RPMI8226 (cell line): ENCODE measurements around the gene LRP1-AS.

Experiments
- DNase-seq: peaks from one replicate; pipeline ENCODE4 v3.0.0-alpha.2; 2015

LRP1-AS gene

DNA sequence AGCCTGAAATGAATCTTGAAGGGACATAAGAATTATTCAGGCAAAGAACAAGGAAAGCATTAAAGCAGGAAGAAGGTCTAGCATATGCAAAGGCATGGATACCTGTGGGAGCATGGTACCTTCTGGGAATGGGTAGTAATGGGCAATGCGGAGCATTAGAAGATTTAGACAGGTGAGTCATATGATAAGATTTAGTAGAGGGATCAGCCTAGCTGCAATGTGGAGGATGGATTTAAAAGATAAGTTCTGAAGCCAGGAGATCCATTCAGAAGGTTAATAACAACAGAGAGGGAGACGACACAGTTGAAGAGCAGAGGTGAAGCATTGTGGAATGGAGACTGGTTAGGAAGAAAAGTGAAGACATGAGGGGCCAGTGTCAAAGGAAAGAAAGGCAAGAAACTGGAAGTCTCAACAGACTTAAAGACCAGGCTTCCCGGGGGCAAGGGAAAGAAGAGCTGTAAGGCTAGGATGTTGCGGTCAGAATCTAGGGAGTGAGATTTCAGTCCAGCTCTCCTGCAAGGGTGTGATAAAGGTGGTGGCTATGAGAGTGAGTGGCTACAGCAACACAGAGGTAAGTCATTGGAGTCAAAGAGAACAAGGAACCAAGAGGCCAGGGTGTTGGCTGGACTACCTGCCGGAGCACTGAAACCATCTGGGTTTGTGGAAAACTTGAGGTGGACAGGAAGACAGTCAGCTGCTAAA, 30.7 kb downstream of the LRP1-AS start:
- no peak for DNase-seq

DNA sequence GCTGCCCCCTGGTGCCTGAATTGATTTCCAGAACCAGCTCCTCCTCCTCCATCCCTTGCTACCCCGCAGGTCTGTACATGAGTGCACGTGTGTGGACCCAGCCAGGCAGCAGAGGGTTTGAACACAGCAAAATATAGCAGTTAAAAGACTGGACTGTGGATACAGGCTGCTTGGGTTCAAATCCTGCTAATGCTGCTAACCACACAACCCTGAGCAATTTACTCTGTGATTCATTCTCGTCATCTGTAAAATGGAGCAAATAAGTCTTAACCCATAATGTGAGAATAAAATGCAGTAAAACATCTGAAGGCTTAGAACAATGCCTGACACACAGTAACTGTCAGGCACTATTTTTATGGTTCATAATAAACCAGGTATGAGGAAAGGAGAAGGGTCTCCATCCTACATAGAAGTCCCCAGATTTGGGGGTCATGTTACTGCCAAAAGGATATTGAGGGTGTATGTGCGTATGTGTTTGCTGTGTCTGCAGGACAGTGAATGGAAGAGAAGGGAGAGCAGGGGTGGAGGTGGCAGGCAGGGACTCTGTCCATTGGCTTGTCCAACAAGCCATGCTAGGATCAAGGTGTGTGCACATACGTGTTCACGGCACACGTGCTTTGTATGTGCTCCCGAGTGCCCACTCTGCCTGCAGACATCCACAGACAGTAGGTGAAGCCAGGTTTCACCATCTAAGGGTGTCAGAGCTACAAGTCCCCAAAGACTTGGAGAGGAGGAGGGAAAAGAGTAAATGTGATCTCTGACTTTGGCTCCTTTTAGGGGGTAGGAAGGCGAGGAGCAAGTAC, 34.7 kb downstream of the LRP1-AS start:
- no peak for DNase-seq

DNA sequence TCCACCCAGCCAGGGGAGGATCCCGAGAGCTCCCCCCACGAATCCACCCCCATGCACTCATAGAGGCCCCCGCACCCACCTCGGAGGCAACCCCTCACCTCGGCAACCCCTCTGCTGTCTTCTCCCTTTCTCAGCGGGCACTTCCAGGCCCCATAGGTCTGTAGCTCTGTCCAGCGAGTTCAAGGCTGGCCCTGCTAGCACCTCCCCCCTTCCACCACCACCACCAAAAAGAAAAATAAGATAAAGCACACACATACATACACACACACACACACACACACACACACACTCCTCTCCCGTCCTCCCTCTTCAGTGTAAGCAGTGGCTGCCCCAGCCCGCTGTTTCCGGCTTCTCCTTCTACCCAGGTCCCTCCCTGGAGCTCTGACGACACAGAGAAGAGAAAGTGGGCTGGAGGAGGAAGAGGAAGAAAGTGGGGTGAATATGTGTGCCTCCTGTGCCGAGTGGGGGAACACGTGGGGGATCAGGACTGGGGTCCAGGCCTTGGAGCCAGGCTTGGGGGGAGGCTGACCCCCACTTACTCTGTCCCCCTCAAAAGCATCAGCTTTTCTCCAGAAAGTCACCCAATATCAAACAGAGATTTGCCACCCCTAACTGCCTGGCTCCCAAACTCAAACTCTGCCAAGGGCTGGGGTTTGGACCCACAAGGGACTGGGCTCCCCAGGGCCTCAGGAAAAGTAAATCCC, 36.2 kb downstream of the LRP1-AS start, which contains the start of gene STAT6:
TSS of gene STAT6 (minus strand) at position 332 of the 704 bp plus-strand sequence. CDS start 3,084 bp downstream, outside the sequence.
- DNase-seq, result peak; percentile 91

DNA sequence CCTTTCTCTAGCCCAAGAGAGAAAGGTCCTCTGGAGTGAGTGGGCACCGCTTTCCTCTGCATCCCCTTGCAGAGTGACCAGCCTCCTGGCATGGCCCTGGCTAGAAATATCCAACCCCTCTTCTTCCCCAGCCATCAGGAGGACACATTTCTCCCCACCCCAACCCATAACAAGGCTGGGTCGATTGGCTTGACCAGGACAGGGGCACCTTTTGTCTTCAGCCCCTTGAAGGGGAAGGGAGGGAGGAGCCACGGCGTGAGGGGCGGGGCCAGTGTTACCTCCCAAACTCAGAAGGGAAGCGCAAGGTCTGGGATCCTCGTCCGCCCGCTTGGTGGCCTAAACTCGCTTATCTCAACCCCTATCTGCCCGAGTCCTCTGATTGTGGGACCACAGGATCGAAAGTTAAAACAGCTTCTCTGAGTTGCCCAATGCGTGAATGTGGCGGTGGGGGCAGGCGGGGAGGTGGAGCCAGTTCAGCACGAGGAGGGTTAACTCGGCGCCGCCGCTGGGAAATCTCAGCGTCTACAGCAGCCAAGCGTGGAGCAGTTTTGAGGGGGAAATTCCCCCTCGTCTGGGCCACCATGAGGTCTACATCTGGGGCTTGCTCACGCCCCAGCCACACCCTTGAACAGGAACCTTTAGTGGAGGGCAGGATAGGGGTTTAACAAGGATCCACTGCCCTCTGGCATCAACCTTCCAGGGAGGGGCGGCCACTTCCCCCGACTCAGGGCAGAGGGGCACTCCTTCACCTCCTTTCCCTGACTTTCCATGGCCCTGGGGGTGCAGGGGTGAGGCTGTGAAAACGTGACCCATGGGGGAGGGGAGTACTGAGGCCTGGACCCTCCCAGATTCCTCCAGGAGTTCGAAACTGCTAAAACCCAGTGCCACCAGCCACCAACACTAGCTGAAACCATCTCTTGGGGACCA, 37.1 kb downstream of the LRP1-AS start:
- peak; percentile 70 for DNase-seq

DNA sequence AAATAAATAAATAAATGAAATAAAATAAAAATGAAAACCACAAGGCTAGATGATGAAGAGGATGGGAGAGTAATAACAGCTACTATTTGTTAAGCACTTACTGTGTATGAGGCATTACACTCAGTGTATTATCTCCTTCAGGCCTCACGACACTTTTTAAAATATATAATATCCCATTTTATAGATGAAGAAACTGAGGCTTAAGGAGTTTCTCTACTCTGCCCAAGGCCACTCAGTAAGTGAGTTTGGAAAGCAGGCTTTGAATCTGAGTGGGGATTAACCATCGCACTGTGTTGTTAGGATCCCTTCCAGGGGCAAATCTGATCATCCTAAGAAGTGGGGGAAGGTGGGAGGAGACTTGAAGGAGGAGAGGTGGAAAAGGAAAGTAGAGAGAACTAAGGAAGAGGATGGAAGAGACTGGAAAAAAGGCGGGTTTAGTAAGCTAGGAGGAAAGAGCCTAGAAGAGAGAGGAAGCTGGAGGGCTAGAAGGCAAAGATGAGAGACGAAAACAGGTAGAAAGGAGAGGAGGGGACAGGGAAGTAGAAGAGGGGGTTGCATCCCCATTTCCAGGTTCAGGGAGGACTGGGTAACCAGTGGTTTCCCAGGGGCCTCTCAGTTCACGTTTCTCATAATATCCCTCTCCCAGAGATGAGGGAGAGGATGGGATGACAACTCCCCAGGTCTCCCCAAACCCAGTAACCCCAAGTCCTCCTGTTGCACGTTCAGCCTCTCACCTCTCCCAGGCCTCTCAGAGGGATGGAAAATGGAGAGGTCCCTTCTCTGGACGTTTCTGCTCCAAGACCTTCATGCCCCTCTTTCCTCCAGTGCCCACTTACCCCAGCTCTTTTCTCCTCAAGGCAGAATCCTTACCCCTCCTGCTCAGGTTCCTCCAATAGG, 38.0 kb downstream of the LRP1-AS start:
- no peak for DNase-seq

DNA sequence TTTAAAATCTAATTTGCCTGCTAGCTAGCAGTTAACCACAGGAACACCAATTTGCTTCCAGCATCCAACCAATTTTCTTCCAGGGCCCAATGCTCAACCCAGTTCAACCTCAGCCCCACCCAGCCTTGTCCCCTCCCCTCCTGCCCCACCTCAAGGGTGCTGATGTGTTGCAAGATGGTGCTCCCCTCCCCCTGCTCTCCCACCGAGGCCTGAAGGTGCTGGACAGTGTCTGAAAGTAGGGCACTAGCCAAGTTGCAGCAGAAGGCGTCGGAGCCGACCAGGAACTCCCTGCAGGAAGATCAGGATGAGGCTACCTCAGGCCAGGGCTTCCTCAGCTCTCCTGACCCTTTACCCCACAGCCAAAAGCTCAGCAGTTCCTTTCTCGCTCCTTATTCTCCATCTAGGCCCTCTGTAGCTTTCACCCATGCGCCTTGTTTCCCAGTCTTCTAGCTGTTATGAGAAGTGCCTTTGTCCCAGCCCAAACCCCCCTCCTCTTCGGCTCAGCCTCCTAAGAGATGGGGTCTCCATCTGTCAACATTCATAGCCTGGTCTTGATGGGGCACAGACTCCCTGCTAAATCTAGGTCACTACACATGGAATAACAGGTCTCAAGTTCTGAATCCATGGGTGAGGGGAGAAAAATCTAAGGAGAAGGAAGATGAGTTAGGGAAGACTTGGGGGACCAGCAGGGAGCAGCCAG, 39.8 kb downstream of the LRP1-AS start:
- no peak for DNase-seq

DNA sequence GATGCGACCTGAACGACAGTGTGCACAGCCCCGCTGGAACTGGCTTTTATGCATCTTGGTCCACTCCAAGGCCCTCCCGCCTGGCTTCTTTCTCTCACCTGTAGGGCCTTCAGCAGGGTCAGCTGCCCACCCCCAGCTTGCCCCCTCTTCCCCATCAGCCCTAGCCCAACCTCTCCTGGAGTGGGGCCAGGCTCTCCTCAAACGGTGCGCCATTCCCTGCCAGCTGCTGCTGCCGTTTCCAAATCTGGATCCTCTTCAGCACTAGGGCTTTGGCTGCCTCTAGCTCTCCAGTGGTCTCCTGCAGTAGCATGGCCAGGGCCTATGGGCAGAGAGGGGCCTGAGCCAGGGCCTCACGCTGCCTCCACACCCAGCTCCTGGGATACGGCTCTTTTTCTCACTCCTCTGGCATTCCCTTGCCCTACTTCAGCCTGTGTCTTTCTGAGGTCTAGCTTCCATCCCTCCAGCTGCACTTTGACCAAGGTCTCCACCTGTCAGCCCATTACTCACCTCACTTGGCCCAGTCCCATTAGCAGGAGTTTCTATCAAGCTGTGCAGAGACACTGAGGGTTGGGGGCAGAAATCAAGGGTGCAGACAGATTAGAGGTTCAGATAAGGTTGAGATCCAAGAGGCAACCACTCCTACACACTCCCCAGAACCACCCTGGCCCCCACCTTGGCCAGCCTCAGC, 41.3 kb downstream of the LRP1-AS start:
- DNase-seq, result no peak

DNA sequence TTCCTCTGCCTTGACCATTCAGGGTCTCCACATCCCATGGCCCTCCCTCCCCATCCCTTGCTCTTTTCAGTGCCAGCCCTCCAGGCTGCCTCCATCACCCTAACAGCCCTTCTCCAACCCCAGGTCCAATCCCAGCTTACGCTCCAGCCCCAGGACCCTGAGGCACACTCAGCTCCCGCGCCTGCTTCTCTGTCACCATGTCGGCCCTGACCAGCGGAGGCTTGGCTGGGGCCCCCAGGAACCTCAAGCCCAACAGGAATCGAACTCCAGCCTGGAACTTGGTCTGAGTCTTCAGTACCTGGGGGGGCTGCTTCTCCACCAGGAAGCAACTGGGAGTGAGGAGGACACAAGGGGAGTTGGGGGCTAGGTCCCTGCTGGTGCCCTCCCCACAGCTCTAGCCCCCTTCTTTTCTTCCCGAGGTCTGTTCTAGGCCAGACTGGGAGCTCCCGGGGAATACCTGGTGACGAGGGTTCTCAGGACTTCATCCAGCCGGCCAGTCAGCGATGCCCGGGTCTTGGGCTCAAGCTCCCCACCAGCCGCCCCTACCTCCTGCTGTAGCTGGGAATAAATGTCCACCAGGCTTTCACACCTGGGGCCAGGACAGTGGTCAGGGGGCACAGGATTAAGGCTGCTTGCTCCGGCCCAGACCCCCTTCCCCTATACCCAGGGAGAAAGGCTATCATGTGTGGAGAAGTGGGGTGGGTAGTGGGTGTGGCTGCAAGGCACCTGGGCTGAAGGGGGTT, 42.2 kb downstream of the LRP1-AS start:
- no peak for DNase-seq

DNA sequence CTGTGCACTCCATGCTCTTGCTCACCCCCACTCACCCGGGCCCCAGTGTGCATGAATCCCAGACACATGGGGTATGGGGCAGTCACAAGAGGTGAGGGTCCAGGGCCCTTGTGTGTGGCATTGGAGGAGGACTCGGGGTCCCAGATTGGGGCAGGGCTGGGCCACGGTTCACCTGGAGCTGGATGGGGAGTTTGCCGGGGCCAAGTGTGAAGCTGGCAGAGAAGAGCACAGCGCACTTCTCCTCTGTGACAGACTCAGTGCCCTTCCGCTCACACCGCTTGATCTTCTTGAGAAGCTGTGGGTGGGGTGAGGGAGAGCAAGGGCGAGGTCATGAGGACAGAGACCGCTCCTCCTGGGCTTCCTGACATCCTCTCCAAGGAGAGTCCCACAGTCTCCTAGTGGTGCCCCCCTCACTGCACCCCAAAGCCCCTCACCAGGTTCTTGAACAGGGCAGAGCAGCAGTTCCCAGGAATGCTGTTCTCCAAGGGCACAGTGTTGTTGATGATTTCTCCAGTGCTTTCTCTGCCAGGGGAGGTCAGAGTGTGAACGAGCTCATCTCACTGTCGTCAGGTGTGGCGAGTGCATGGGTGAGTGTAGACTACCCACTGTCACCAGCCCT, 43.0 kb downstream of the LRP1-AS start:
- DNase-seq, result no peak

DNA sequence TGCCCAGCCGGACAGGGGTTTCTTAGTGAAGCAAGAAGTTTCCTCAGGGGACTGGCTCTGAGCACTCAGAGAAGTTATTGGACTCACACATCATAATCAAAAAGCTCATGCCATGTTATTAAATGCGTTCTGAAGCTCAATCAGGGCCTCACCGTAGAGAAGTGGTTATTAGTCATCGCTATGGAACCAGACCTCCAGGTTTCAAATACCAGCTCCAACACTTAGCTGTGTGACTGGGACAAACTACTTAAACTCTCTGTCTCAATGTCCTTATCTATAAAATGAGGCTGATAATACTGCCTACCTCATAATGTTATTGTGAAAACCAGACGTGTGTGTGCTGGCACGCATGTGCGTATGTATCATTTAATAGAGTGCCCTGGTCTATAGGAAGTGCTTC, 43.6 kb downstream of the LRP1-AS start:
- DNase-seq, result no peak

DNA sequence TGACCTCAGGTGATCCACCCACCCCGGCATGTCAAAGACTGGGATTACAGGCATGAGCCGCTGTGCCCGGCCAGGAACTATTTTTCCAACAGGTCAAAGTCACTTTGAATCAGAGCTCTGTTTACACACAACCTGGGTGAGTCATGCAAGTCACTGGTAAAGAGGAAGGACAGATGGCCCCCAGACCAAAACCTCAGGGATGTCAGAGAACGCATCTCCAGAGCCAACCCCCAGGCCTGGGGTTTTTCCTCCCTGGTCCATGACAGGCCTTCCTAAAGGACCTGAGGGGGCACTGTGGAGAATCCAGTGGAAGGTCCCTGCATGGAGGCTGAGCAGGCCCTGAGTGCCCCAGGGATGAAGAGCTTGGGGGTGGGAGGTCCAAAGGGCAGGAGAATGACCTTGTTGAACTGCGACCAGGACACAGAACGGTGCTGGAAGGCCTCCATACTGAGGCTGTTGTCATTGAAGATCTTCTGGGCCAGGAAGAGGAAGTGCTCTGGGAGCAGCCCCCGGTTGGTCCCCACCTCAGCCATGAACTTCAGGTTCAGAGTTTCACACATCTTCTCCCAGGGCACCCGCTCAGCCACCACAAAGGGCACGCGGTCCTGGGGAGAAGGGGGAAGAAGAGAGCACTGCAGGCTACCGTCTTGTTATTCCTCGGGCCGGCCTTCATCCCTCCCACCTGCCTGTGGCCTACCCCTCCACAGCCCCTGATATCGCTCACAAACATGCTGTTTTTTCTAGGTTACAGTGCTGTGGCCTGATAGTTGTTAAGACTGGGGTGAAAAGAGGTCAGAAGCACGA, 45.3 kb downstream of the LRP1-AS start:
- no peak for DNase-seq

DNA sequence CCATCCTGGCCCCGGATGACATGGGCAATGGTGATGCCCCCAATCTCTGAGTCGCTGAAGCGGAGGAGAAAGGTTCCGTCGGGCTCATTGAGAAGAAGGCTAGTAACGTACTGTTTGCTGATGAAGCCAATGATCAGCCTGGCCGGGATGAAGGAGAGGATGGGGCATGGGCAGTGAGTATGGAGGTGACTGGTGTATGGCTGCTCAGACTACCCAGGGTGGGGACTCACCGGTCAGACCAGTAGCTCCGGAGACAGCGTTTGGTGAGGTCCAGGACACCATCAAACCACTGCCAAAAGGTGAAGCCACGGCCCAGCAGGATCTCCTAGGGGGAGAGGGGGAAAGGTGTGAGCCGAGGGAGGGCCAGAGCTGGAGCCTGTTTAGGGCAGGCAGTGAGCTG, 47.7 kb downstream of the LRP1-AS start:
- no peak for DNase-seq

DNA sequence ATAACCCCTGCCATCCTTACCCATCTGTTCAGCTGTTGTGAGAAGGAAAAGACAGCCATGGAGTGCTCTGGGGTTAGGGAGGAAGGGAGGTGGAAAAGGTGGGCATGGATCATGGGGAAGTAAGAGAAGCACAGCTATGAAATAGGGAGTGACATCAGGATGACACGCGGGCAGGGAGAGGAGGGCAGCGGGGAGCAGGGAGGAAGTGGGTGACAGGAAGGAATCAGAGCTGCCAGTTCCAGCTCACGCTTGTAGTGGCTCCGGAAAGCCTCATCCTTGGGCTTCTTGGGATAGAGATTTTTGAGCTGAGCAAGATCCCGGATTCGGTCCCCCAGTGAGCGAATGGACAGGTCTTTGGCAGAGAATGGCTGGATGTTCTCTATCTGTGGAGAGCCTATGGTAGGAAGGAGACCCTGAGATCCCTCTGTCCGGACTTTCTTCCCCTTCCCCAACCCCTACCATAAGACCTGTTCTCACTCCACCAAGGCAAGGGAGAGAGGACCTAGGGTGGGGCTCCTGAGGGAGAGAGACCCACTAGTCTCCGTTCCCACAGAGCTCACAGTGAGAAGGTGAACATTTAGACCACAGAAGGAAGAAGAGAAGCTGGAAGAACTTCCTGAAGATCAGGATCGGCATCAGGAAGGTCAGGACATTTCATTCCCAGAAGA, 48.2 kb downstream of the LRP1-AS start:
- no peak for DNase-seq

DNA sequence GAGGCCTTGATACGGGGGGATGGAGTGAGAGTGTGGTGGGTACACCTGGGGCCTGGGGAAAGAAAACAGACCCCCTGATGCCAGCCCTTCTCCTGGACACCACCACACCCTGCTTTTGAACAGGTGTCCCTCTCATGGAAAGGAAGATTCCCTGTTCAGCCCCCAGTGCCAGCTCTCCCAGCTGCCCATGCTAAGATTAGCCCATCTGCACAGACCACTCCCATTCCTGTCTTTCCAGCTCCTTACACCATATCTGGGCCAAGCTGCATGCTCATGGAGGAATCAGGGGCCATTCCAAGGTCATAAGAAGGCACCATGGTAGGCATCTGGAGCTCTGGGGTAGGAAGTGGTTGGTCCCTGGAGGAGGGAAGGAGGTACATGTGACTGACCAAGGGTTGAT, 48.9 kb downstream of the LRP1-AS start:
- no peak for DNase-seq

DNA sequence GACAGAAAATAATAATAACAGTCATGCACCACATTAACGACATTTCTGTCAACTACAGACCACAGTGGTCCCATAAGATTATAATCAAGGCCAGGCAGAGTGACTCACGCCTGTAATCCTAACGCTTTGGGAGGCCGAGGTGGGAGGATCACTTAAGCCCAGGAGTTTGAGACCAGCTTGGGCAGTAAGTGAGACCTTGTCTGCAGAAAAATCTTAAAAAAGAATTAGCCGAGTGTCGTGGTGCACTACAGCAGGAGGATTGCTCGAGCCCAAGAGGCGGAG, 49.9 kb downstream of the LRP1-AS start:
- no peak for DNase-seq

DNA sequence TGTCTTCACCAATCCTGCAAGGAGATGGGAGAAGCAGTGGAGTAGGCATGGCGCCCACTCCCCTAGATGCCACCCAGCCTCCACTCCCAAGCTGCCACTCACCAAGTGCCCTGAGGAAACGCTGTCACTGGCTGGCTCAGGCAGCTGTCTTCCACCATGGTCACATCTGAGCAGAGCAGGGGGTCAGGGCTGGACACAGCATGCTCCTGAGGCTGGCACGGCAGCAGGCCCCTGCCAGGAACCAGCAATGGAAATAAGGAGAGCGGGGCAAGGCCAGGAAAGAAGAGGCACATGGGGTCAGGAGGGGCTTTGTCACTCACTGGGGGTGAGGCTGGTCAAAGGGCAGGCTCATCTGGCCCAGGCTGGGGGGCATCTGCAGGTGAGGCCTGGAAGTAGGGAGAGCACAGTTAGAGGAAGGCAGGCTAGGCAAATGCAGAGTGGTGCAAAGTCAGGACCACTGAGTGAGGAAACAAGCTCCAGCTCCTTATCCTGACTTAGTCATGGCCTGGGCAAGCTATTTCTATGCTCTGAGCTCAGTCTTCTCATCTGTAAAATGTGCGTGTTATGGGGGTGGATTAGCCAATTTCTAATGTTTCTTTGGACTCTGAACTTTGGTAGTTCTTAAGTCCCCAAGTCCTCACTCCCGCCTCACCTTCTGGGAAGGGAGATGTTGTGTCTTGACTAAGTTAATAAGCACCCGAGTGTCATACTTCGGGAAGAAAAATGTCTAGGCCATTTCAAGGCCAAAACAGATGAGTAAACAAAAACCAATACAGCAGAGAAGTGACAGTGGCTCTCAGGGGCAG, 50.5 kb downstream of the LRP1-AS start:
- DNase-seq, result no peak

DNA sequence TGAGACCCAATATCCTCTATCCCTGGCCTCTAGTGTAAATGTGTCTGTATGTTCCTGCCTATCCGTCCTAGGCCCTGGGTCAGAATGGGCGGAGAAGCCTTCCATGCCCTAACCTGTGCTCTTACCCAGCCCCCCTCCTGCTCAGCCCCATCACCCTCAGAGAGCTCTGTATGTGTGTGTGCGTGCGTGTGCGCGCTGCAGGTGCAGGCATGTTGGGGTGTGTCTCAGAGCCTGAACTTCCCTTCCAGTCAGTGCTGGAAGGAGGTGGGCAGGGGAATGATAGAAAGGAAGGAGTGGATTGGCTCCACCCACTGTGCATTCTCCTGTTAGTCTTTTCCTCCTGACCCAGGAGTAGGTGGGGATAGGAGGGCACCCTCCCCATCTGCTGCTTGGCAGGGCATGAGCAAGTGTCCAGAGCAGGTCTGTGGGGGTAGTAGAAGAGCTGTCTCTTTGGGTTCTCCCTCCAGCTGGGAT, 51.3 kb downstream of the LRP1-AS start:
- no peak for DNase-seq
